Measurements from ENCODE around the gene COL26A1.

Gene COL26A1

DNA sequence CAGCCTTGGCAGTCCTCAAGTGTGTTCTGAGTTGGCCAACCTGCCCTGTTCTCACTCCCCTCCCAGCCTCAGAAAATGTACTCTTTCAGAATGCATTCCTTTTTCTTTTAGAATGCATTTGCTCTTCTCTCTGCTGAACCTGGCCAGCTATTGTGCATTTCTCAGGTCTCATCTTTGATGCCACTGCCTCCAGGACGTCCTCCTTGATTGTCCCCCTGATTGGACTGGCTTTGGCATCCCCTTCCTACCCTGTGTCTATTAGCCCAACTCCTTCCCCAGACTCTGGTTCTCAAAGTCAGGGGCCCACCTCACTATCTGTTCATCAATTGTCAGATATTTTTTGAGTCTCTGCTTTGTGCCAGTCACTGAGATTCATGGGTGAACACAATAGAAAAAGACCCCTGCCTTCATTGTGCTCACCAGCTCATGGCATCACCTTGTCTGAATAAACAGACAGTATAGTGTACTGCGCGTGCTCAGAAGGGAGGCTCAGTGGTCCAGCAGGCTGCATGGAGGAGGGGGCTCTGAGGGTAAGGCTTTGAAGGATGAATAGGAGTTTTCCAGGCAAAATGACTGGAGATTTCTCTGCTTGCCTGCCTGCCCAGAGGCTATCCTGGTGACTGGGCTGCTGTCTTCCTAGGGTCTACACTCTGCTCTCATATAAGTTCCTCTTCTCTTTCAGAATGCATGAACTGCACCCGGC is 169.9 kb downstream of the COL26A1 start:
- no peak for DNase-seq (ENCODE audit: low read depth, low spot score)
- no peak overlapping the region for H3K4me3 ChIP-seq
- no peak overlapping the region for H3K27ac ChIP-seq
- no peak overlapping the region for H3K9ac ChIP-seq (ENCODE audit: insufficient read length)
- TF ChIP-seq EZH2 (IDR thresholded peaks at IDR 0.05) (no peak), POLR2AphosphoS5 (IDR thresholded peaks at IDR 0.05; ENCODE audit: borderline replicate concordance, low read depth, low read length) (no peak), FOXP2 (optimal IDR thresholded peaks at IDR 0.05; ENCODE audit: control extremely low read depth, extremely low read length, insufficient read depth) (no peak)
- H3K9me3 ChIP-seq (ENCODE audit: low read depth, low read length) = no peaks in the 10 kb centered on the region
- no peaks in the 10 kb centered on the region for H3K36me3 ChIP-seq (ENCODE audit: insufficient read depth, low read length)

GRCh38 chr7:101533103-101533465 is 170.4 kb downstream of the COL26A1 start:
- Histone ChIP-seq H3K4me3 (no peak overlapping the region), H3K9ac (ENCODE audit: insufficient read length) (no peak overlapping the region), H3K27ac (no peak overlapping the region), H3K9me3 (ENCODE audit: low read depth, low read length) (no peaks in the 10 kb centered on the region), H3K36me3 (ENCODE audit: insufficient read depth, low read length) (no peaks in the 10 kb centered on the region)
- no peak for DNase-seq (ENCODE audit: low read depth, low spot score)
- TF ChIP-seq FOXP2 (optimal IDR thresholded peaks at IDR 0.05; ENCODE audit: control extremely low read depth, extremely low read length, insufficient read depth) (no peak), EZH2 (IDR thresholded peaks at IDR 0.05) (no peak), POLR2AphosphoS5 (IDR thresholded peaks at IDR 0.05; ENCODE audit: borderline replicate concordance, low read depth, low read length) (no peak)

DNA sequence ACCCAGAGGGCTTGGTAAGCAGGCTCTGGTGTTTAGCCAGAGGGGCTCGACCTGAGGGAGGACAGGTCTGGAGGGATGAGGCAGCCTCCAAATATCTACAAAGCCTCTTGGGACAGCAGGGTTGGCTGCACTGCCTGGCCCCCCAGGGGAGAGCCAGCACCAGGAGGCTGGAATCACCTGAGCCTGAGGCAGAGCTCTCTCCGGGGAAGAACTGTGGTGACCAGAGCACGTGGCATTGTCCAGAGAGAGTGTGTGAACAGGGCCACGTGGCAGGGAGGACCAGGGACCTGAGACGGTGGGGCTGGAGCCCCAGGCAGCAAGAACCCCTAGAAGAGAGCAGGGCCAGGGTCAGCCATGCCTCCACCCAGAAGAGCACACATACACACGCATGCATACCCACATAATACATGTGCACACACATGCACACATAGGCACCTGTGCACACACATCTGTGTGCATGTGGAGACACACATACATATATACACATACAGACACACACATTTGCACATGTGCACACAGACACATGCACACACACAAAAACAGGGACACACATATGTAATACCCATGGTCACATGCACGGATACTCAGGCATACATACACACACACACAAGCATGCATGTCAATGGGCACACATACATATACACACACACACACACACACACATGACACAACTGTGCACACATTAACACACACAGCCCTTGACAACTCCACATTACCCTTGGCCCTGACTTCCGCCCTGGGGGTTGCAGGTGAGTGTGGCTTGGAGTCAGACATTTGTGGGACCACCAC is 171.5 kb downstream of the COL26A1 start:
- Histone ChIP-seq H3K9ac (ENCODE audit: insufficient read length) (no peak overlapping the region), H3K9me3 (ENCODE audit: low read depth, low read length) (no peaks in the 10 kb centered on the region), H3K36me3 (ENCODE audit: insufficient read depth, low read length) (no peaks in the 10 kb centered on the region), H3K27ac (no peak overlapping the region), H3K4me3 (no peak overlapping the region)
- TF ChIP-seq EZH2 (IDR thresholded peaks at IDR 0.05) = no peak
- no peak for TF ChIP-seq FOXP2 (optimal IDR thresholded peaks at IDR 0.05; ENCODE audit: control extremely low read depth, extremely low read length, insufficient read depth)
- TF ChIP-seq POLR2AphosphoS5 (IDR thresholded peaks at IDR 0.05; ENCODE audit: borderline replicate concordance, low read depth, low read length) = no peak
- no peak for DNase-seq (ENCODE audit: low read depth, low spot score)

DNA sequence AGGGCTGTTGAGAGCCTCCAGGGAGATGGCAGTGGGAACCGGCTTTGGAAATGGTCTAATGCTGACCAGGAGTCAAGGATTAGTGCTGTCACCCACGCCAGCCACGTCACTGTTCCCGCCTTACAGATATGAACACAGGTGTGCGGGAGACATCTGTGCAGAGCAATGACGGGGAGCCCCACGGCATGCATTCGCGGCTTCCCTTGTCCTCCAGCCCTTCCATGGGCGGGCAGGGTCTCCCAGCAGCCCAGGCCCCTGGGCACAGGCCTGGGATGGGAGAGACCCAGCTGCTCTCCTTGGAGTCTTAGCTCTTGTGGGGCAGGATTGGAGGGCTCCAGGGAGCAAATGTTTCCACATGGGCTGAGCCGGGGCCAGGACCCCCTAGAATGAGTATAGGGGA is 172.2 kb downstream of the COL26A1 start:
- Histone ChIP-seq H3K27ac (no peak overlapping the region), H3K9ac (ENCODE audit: insufficient read length) (no peak overlapping the region), H3K9me3 (ENCODE audit: low read depth, low read length) (no peaks in the 10 kb centered on the region), H3K4me3 (no peak overlapping the region), H3K36me3 (ENCODE audit: insufficient read depth, low read length) (no peaks in the 10 kb centered on the region)
- TF ChIP-seq FOXP2 (optimal IDR thresholded peaks at IDR 0.05; ENCODE audit: control extremely low read depth, extremely low read length, insufficient read depth) (no peak), POLR2AphosphoS5 (IDR thresholded peaks at IDR 0.05; ENCODE audit: borderline replicate concordance, low read depth, low read length) (no peak), EZH2 (IDR thresholded peaks at IDR 0.05) (no peak)
- no peak for DNase-seq (ENCODE audit: low read depth, low spot score)

DNA sequence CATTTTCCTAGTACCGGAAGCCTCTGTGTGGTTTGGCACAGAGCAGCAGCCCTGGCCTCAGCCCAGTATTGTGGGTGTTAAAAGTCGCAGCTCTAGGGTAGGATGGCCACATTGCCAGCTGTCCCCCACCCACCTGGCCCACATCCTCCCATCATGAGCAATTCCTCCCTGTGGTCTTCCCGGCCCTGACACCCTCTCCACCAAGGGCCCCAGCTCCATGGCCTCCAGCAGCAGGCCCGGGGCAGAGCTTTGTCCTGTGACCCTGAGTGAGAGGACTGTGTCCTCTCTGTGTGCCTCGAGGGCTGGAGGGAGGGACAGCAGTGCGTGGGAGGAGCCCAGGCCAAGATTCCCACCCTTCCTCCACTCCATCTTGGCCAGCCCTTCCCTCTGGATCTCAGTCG is 172.7 kb downstream of the COL26A1 start:
- H3K9ac ChIP-seq (ENCODE audit: insufficient read length) = no peak overlapping the region
- no peak overlapping the region for H3K4me3 ChIP-seq
- H3K36me3 ChIP-seq (ENCODE audit: insufficient read depth, low read length) = no peaks in the 10 kb centered on the region
- no peak for DNase-seq (ENCODE audit: low read depth, low spot score)
- no peaks in the 10 kb centered on the region for H3K9me3 ChIP-seq (ENCODE audit: low read depth, low read length)
- H3K27ac ChIP-seq = no peak overlapping the region
- no peak for TF ChIP-seq FOXP2 (optimal IDR thresholded peaks at IDR 0.05; ENCODE audit: control extremely low read depth, extremely low read length, insufficient read depth)
- TF ChIP-seq EZH2 (IDR thresholded peaks at IDR 0.05) = no peak
- TF ChIP-seq POLR2AphosphoS5 (IDR thresholded peaks at IDR 0.05; ENCODE audit: borderline replicate concordance, low read depth, low read length) = no peak

GRCh38 chr7:101536232-101536631 is 173.6 kb downstream of the COL26A1 start:
- Histone ChIP-seq H3K36me3 (ENCODE audit: insufficient read depth, low read length) (no peaks in the 10 kb centered on the region), H3K27ac (no peak overlapping the region), H3K9ac (ENCODE audit: insufficient read length) (no peak overlapping the region), H3K9me3 (ENCODE audit: low read depth, low read length) (no peaks in the 10 kb centered on the region), H3K4me3 (no peak overlapping the region)
- no peak for DNase-seq (ENCODE audit: low read depth, low spot score)
- TF ChIP-seq POLR2AphosphoS5 (IDR thresholded peaks at IDR 0.05; ENCODE audit: borderline replicate concordance, low read depth, low read length) (no peak), EZH2 (IDR thresholded peaks at IDR 0.05) (no peak), FOXP2 (optimal IDR thresholded peaks at IDR 0.05; ENCODE audit: control extremely low read depth, extremely low read length, insufficient read depth) (no peak)

GRCh38 chr7:101536668-101537067 is 174.0 kb downstream of the COL26A1 start:
- H3K9me3 ChIP-seq (ENCODE audit: low read depth, low read length) = no peaks in the 10 kb centered on the region
- H3K9ac ChIP-seq (ENCODE audit: insufficient read length) = no peak overlapping the region
- no peaks in the 10 kb centered on the region for H3K36me3 ChIP-seq (ENCODE audit: insufficient read depth, low read length)
- no peak overlapping the region for H3K27ac ChIP-seq
- TF ChIP-seq POLR2AphosphoS5 (IDR thresholded peaks at IDR 0.05; ENCODE audit: borderline replicate concordance, low read depth, low read length) = no peak
- TF ChIP-seq EZH2 (IDR thresholded peaks at IDR 0.05) = no peak
- TF ChIP-seq FOXP2 (optimal IDR thresholded peaks at IDR 0.05; ENCODE audit: control extremely low read depth, extremely low read length, insufficient read depth) = no peak
- DNase-seq (ENCODE audit: low read depth, low spot score) = no peak
- H3K4me3 ChIP-seq = no peak overlapping the region

GRCh38 chr7:101537205-101537604 is 174.5 kb downstream of the COL26A1 start:
- Histone ChIP-seq H3K36me3 (ENCODE audit: insufficient read depth, low read length) (no peaks in the 10 kb centered on the region), H3K9me3 (ENCODE audit: low read depth, low read length) (no peaks in the 10 kb centered on the region), H3K27ac (no peak overlapping the region), H3K9ac (ENCODE audit: insufficient read length) (no peak overlapping the region), H3K4me3 (no peak overlapping the region)
- no peak for DNase-seq (ENCODE audit: low read depth, low spot score)
- TF ChIP-seq EZH2 (IDR thresholded peaks at IDR 0.05) (no peak), FOXP2 (optimal IDR thresholded peaks at IDR 0.05; ENCODE audit: control extremely low read depth, extremely low read length, insufficient read depth) (no peak), POLR2AphosphoS5 (IDR thresholded peaks at IDR 0.05; ENCODE audit: borderline replicate concordance, low read depth, low read length) (no peak)

Measured in SK-N-MC (cell line).